WTC11 (cell line): ENCODE data around the gene DYSF. TPM values are rescaled to one million over a fixed set of nuclear protein-coding genes. Genes with fewer than 3 reads are reported as not detected.

Source experiments
- ATAC-seq: fragments of 200-7000 bp; cut with Tn5 transposase; 2 replicates; pipeline ENCODE4 v1.10.0; 2021; ENCODE audit warnings: mild to moderate bottlenecking, moderate library complexity
- CTCF ChIA-PET: fragments of 300-600 bp; sonication (Branson Sonifier 250); formaldehyde crosslinking; loops from one replicate; lab custom pipeline; 2021; ENCODE audit warnings: antibody characterized with exemption; lab: Charles Lee
- POLR2A ChIA-PET: fragments of 350-600 bp; sonication (Branson Sonifier 250); formaldehyde crosslinking; loops from one replicate; lab custom pipeline; 2021; ENCODE audit warnings: antibody characterized with exemption; lab: Charles Lee
- DNase-seq: peaks from one replicate; pipeline ENCODE4 v3.0.0; 2021; ENCODE audit warnings: low spot score
- H3K27ac Mint-ChIP-seq: 2 replicates; pipeline ENCODE4 v1.8.0; 2021; ENCODE audit warnings: mixed read lengths
- H3K27me3 Mint-ChIP-seq: 2 replicates; pipeline ENCODE4 v1.8.0; 2021; ENCODE audit warnings: low read depth, mild to moderate bottlenecking, moderate library complexity, mixed read lengths
- H3K36me3 Mint-ChIP-seq: 2 replicates; pipeline ENCODE4 v1.8.0; 2021; ENCODE audit warnings: mixed read lengths
- H3K4me1 Mint-ChIP-seq: 2 replicates; pipeline ENCODE4 v1.8.0; 2022; ENCODE audit warnings: mixed read lengths
- H3K4me3 Mint-ChIP-seq: 2 replicates; pipeline ENCODE4 v1.8.0; 2021; ENCODE audit warnings: mild to moderate bottlenecking, moderate library complexity, mixed read lengths
- H3K9me3 Mint-ChIP-seq: 2 replicates; pipeline ENCODE4 v1.8.0; 2021; ENCODE audit warnings: mixed read lengths
- CREB1 ChIP-seq: sonication (generic); formaldehyde crosslinking; IDR thresholded peaks from 2 replicates; pipeline ENCODE4 v1.8.0; 2023; ENCODE audit warnings: mild to moderate bottlenecking, missing genetic modification reagents
- ELF4 ChIP-seq: sonication (generic); formaldehyde crosslinking; IDR thresholded peaks from 2 replicates; pipeline ENCODE4 v1.8.1; 2022; ENCODE audit warnings: low read depth, mild to moderate bottlenecking, moderate library complexity, missing genetic modification reagents
- ESRRA ChIP-seq: sonication (generic); formaldehyde crosslinking; IDR thresholded peaks from 2 replicates; pipeline ENCODE4 v1.8.1; 2022; ENCODE audit warnings: mild to moderate bottlenecking, missing genetic modification reagents, borderline replicate concordance
- ETV6 ChIP-seq: sonication (generic); formaldehyde crosslinking; IDR thresholded peaks from 2 replicates; pipeline ENCODE4 v1.8.1; 2022; ENCODE audit warnings: mild to moderate bottlenecking, missing genetic modification reagents
- FOXJ3 ChIP-seq: sonication (generic); formaldehyde crosslinking; IDR thresholded peaks from 2 replicates; pipeline ENCODE4 v1.9.0; 2021; ENCODE audit warnings: missing genetic modification reagents, mild to moderate bottlenecking, borderline replicate concordance
- FOXK1 ChIP-seq: sonication (generic); formaldehyde crosslinking; IDR thresholded peaks from 2 replicates; pipeline ENCODE4 v1.8.0; 2022; ENCODE audit warnings: mild to moderate bottlenecking, moderate library complexity, missing genetic modification reagents
- GABPB1 ChIP-seq: sonication (generic); formaldehyde crosslinking; IDR thresholded peaks from 2 replicates; pipeline ENCODE4 v1.8.1; 2023; ENCODE audit warnings: mild to moderate bottlenecking, missing genetic modification reagents
- IRF2 ChIP-seq: sonication (generic); formaldehyde crosslinking; IDR thresholded peaks from 2 replicates; pipeline ENCODE4 v1.8.0; 2022; ENCODE audit warnings: low read depth, missing genetic modification reagents, borderline replicate concordance
- JUN ChIP-seq: sonication (generic); formaldehyde crosslinking; IDR thresholded peaks from 2 replicates; pipeline ENCODE4 v1.8.0; 2023; ENCODE audit warnings: mild to moderate bottlenecking, missing genetic modification reagents
- MYBL2 ChIP-seq: sonication (generic); formaldehyde crosslinking; IDR thresholded peaks from 2 replicates; pipeline ENCODE4 v1.8.1; 2023; ENCODE audit warnings: mild to moderate bottlenecking, moderate library complexity, missing genetic modification reagents
- NFYB ChIP-seq: sonication (generic); formaldehyde crosslinking; conservative IDR thresholded peaks from 2 replicates; pipeline ENCODE4 v1.8.0; 2022; ENCODE audit warnings: low read depth, missing genetic modification reagents
- PRRX2 ChIP-seq: fragments of 250-450 bp; sonication (Bioruptor Pico); IDR thresholded peaks from 2 replicates; pipeline ENCODE4 v1.8.0; 2021; ENCODE audit warnings: mild to moderate bottlenecking
- RORB ChIP-seq: fragments of 250-450 bp; sonication (Bioruptor Pico); IDR thresholded peaks from 2 replicates; pipeline ENCODE4 v1.9.0; 2021; ENCODE audit warnings: mild to moderate bottlenecking
- ZNF671 ChIP-seq: fragments of 250-450 bp; sonication (Bioruptor Pico); IDR thresholded peaks from 2 replicates; pipeline ENCODE4 v1.8.0; 2021; ENCODE audit warnings: mild to moderate bottlenecking
- total RNA-seq: library from RNA; stranded (reverse); gene quantifications from 3 replicates; pipeline ENCODE4 v1.2.3, GENCODE V29; 2021
- TF ChIP-seq, protein P1 (sequence below): sonication (generic); formaldehyde crosslinking; IDR thresholded peaks from 2 replicates; pipeline ENCODE4 v1.8.0; 2022; ENCODE audit warnings: mild to moderate bottlenecking, missing genetic modification reagents
- TF ChIP-seq, protein P2 (sequence below): fragments of 200-600 bp; IDR thresholded peaks from 2 replicates; pipeline ENCODE4 v1.8.0; 2022; ENCODE audit warnings: antibody characterized with exemption
- TF ChIP-seq, protein P3 (sequence below): fragments of 250-450 bp; sonication (Bioruptor Pico); IDR thresholded peaks from 2 replicates; pipeline ENCODE4 v1.9.0; 2021; ENCODE audit warnings: mild to moderate bottlenecking
- TF ChIP-seq, protein P4 (sequence below): sonication (generic); formaldehyde crosslinking; IDR thresholded peaks from 2 replicates; pipeline ENCODE4 v1.8.0; 2022; ENCODE audit warnings: mild to moderate bottlenecking, missing genetic modification reagents
- TF ChIP-seq, protein P5 (sequence below): sonication (generic); formaldehyde crosslinking; IDR thresholded peaks from 2 replicates; pipeline ENCODE4 v1.8.1; 2022; ENCODE audit warnings: low read depth, missing genetic modification reagents, borderline replicate concordance
- TF ChIP-seq, protein P6 (sequence below): sonication (generic); formaldehyde crosslinking; conservative IDR thresholded peaks from 2 replicates; pipeline ENCODE4 v1.8.1; 2022; ENCODE audit warnings: mild to moderate bottlenecking, missing genetic modification reagents

DYSF gene
- total RNA-seq, 1 experiment from 2014 or later = 14.8 TPM

DNA sequence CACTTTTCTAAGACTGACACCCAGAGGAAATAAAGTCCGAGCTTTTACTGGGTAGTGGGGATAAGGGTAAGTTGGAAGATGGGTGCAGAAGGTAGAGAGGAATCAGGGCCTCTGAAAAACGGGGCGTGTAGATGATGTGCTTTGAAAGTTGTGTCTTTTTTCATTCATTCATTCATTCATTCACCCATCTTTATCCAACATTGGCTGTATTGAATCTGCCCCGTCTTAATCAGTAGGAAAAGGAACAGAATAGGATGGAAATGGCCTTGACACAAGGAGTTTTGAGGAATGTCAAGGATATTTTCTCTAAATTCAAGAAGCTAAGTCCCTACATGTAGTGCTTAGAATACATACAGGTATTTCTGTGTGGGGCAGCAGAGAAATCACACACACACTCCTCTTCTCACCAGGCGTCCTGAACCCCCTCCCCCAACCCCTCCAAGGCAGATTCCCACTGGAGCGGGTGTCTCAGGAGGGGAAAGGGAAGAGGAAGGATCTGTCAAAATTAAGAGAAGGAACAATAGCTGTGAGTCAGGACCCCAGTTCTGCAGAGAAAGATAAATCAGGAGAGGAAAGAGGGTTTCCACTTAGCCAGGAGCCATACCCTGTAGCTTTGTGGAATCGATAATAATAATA is 13.9 kb downstream of the DYSF start (continued):
- TF ChIP-seq, protein P1, sequence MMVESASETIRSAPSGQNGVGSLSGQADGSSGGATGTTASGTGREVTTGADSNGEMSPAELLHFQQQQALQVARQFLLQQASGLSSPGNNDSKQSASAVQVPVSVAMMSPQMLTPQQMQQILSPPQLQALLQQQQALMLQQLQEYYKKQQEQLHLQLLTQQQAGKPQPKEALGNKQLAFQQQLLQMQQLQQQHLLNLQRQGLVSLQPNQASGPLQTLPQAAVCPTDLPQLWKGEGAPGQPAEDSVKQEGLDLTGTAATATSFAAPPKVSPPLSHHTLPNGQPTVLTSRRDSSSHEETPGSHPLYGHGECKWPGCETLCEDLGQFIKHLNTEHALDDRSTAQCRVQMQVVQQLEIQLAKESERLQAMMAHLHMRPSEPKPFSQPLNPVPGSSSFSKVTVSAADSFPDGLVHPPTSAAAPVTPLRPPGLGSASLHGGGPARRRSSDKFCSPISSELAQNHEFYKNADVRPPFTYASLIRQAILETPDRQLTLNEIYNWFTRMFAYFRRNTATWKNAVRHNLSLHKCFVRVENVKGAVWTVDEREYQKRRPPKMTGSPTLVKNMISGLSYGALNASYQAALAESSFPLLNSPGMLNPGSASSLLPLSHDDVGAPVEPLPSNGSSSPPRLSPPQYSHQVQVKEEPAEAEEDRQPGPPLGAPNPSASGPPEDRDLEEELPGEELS (CRISPR knock-in tag) = no peak
- TF ChIP-seq FOXJ3 (no peak), CREB1 (CRISPR knock-in tag) (no peak), NFYB (no peak), ESRRA (CRISPR knock-in tag) (no peak), FOXK1 (CRISPR knock-in tag) (no peak)
- TF ChIP-seq, protein P2, sequence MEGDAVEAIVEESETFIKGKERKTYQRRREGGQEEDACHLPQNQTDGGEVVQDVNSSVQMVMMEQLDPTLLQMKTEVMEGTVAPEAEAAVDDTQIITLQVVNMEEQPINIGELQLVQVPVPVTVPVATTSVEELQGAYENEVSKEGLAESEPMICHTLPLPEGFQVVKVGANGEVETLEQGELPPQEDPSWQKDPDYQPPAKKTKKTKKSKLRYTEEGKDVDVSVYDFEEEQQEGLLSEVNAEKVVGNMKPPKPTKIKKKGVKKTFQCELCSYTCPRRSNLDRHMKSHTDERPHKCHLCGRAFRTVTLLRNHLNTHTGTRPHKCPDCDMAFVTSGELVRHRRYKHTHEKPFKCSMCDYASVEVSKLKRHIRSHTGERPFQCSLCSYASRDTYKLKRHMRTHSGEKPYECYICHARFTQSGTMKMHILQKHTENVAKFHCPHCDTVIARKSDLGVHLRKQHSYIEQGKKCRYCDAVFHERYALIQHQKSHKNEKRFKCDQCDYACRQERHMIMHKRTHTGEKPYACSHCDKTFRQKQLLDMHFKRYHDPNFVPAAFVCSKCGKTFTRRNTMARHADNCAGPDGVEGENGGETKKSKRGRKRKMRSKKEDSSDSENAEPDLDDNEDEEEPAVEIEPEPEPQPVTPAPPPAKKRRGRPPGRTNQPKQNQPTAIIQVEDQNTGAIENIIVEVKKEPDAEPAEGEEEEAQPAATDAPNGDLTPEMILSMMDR = no peak
- TF ChIP-seq, protein P3, sequence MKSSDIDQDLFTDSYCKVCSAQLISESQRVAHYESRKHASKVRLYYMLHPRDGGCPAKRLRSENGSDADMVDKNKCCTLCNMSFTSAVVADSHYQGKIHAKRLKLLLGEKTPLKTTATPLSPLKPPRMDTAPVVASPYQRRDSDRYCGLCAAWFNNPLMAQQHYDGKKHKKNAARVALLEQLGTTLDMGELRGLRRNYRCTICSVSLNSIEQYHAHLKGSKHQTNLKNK (CRISPR knock-in tag) = no peak
- TF ChIP-seq, protein P4, sequence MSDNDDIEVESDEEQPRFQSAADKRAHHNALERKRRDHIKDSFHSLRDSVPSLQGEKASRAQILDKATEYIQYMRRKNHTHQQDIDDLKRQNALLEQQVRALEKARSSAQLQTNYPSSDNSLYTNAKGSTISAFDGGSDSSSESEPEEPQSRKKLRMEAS (CRISPR knock-in tag) = no peak
- TF ChIP-seq, all 79 proteins: peak for 0

DNA sequence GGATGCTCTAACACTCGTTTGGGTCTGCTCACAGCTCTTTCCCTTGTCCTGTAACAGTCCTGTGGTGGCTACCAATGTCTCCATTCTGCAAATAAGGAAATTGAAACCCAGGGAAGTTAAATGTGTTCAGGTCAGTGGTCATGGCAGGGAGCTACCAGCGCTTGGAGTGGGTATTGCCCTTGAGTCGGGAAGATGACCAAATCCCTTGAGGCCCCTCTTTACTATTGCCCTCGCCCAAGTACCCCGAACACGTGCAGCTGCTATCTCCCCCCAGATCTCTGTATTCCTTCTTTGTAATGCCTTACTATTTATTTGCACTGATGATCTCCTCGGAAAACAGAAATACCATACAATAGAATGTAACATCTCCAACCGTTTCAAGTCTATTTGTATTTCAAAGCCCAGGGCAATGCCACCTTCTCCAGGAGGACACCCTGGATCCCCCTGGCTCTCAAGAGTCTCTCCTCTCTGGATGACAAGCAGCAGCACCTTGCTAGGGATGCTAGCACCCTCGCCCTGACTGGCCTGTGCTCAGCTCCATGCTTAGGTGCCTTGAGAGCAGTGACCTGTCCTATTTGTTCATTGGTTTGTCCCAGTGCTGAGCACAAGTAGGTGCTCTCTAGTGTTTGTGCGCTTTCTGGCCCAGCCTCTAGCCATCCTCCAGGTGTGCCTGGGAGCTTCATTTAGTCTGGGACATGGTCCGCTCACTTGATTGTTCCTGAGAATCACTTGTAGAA is 15.1 kb downstream of the DYSF start:
- Mint-ChIP-seq H3K27ac (no peak overlapping the region), H3K4me1 (peaks cover 13% of the 10 kb centered on the region)
- POLR2A ChIA-PET = no interaction called here

More for the DNA sequence above, 15.1 kb downstream of the DYSF start:
- no peak for ATAC-seq
- CTCF ChIA-PET = interaction anchor here (0.6 to 10.8 kb wide), 7 partner anchors 7 to 314 kb away, joined by 3 to 108 read pairs (median 5); partner anchors contain the start of gene DYSF
- H3K36me3 Mint-ChIP-seq = no peaks in the 10 kb centered on the region
- TF ChIP-seq ZNF671 (no peak), ETV6 (no peak), RORB (CRISPR knock-in tag) (no peak), JUN (CRISPR knock-in tag) (no peak), GABPB1 (CRISPR knock-in tag) (no peak), PRRX2 (no peak), MYBL2 (CRISPR knock-in tag) (no peak), ELF4 (CRISPR knock-in tag) (no peak), IRF2 (CRISPR knock-in tag) (no peak)
- TF ChIP-seq, protein P5, sequence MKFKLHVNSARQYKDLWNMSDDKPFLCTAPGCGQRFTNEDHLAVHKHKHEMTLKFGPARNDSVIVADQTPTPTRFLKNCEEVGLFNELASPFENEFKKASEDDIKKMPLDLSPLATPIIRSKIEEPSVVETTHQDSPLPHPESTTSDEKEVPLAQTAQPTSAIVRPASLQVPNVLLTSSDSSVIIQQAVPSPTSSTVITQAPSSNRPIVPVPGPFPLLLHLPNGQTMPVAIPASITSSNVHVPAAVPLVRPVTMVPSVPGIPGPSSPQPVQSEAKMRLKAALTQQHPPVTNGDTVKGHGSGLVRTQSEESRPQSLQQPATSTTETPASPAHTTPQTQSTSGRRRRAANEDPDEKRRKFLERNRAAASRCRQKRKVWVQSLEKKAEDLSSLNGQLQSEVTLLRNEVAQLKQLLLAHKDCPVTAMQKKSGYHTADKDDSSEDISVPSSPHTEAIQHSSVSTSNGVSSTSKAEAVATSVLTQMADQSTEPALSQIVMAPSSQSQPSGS (CRISPR knock-in tag) = no peak
- TF ChIP-seq, protein P6, sequence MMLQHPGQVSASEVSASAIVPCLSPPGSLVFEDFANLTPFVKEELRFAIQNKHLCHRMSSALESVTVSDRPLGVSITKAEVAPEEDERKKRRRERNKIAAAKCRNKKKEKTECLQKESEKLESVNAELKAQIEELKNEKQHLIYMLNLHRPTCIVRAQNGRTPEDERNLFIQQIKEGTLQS = no peak
- no peaks in the 10 kb centered on the region for H3K9me3 Mint-ChIP-seq
- no peak for DNase-seq
- no peak overlapping the region for H3K4me3 Mint-ChIP-seq
- peaks cover 29% of the 10 kb centered on the region for H3K27me3 Mint-ChIP-seq
